Uterus (tissue), 4 donors: ENCODE results near the gene TICAM1. TPM values are rescaled to one million over a fixed set of nuclear protein-coding genes. Genes with fewer than 3 reads are reported as not detected.
A peak's percentile ranks its signal among the peaks of the same experiment; 100 is the strongest.

Experiments
- DNase-seq, 2 donors: peaks; one replicate each; pipeline ENCODE4 v3.0.0-alpha.2; 2019 to 2020
- H3K27ac ChIP-seq, 2 donors: fragments of 200-600 bp; sonication (generic); 1 replicate in 1 of 2; 2 replicates in 1 of 2; pipeline ENCODE4 v1.5.1; 2016 to 2018
- H3K27me3 ChIP-seq, 2 donors: fragments of 200-600 bp; sonication (generic); one replicate each; pipeline ENCODE4 v1.5.1; 2018 to 2019; ENCODE audit warnings: control low read depth in 1 of 2
- H3K36me3 ChIP-seq, 2 donors: fragments of 200-600 bp; sonication (generic); one replicate each; pipeline ENCODE4 v1.5.1; 2019; ENCODE audit warnings: control low read depth in 1 of 2
- H3K4me1 ChIP-seq, 2 donors: fragments of 200-600 bp; sonication (generic); one replicate each; pipeline ENCODE4 v1.5.1; 2018 to 2019; ENCODE audit warnings: control low read depth in 1 of 2
- H3K4me3 ChIP-seq, 2 donors: fragments of 200-600 bp; sonication (generic); 1 replicate in 1 of 2; 2 replicates in 1 of 2; pipeline ENCODE4 v1.5.1; 2018 to 2019; ENCODE audit warnings: mild to moderate bottlenecking in 1 of 2
- H3K9me3 ChIP-seq, 2 donors: fragments of 200-600 bp; sonication (generic); one replicate each; pipeline ENCODE4 v1.5.1; 2019; ENCODE audit warnings: control low read depth in 1 of 2
- POLR2A ChIP-seq, 2 donors: fragments of 450-650 bp; IDR thresholded peaks; one replicate each; pipeline ENCODE4 v1.6.1; 2016; ENCODE audit warnings: antibody characterized with exemption in 2 of 2, mild to moderate bottlenecking in 1 of 2, moderate library complexity in 1 of 2
- intact Hi-C: fragments of 100-400 bp; cut with DNase I; formaldehyde crosslinking; loops from one replicate; pipeline ENCODE4 v1.15.1; 2023; ENCODE audit warnings: low total_unique reads
- total RNA-seq, 4 donors: library from RNA; depleted of rRNA in 3 of 4; stranded (reverse); fragments of >200 nt in 3 of 4; gene quantifications; one replicate each; pipeline versions ENCODE4 v1.1.0 to v1.2.4, GENCODE V29; 2014 to 2023
- TF ChIP-seq, protein P1 (sequence below), 4 experiments: fragments of 200-600 bp in 2 of 4; fragments of 450-650 bp in 2 of 4; sonication (generic) in 2 of 4; IDR thresholded peaks; one replicate each; pipeline ENCODE4 v1.5.1; 2016 to 2019; ENCODE audit warnings: antibody characterized with exemption in 4 of 4, mild to moderate bottlenecking in 2 of 4, moderate library complexity in 1 of 4
- donor health status: DM: yes; HTN: yes; CAD: no.

TICAM1 gene
- total RNA-seq: 10 to 100 TPM in 1 of 4 donors, 1 to 10 TPM in 2, under 1 TPM in 1; under 0.01 to 13.0 (median 2.3) TPM

GRCh38 chr19:4831304-4831978, at the start of gene TICAM1:
Gene TICAM1 (minus strand): TSS chr19:4831712. CDS start chr19:4818377, 13,335 bp downstream.
- peak within 1 kb of the TSS; percentile 74 to 92 for H3K4me3 ChIP-seq
- H3K27ac ChIP-seq: peak within 1 kb of the TSS; percentile 90 to 94
- H3K9me3 ChIP-seq: no peaks in the 10 kb centered on the region
- intact Hi-C loops: no loop called here
- DNase-seq: peak; percentile 62 to 67
- no peaks in the 10 kb centered on the region for H3K36me3 ChIP-seq
- no peaks in the 10 kb centered on the region for H3K4me1 ChIP-seq
- TF ChIP-seq, protein P1, sequence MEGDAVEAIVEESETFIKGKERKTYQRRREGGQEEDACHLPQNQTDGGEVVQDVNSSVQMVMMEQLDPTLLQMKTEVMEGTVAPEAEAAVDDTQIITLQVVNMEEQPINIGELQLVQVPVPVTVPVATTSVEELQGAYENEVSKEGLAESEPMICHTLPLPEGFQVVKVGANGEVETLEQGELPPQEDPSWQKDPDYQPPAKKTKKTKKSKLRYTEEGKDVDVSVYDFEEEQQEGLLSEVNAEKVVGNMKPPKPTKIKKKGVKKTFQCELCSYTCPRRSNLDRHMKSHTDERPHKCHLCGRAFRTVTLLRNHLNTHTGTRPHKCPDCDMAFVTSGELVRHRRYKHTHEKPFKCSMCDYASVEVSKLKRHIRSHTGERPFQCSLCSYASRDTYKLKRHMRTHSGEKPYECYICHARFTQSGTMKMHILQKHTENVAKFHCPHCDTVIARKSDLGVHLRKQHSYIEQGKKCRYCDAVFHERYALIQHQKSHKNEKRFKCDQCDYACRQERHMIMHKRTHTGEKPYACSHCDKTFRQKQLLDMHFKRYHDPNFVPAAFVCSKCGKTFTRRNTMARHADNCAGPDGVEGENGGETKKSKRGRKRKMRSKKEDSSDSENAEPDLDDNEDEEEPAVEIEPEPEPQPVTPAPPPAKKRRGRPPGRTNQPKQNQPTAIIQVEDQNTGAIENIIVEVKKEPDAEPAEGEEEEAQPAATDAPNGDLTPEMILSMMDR (IDR thresholded peaks at IDR 0.05): no peak
- TF ChIP-seq POLR2A (IDR thresholded peaks at IDR 0.05): peak; percentile 28 to 80
- no peaks in the 10 kb centered on the region for H3K27me3 ChIP-seq

GRCh38 chr19:4879041-4879440, 47.5 kb upstream of the TICAM1 start:
- Histone ChIP-seq H3K27me3 (no peaks in the 10 kb centered on the region), H3K4me3 (no peak overlapping the region), H3K36me3 (no peaks in the 10 kb centered on the region), H3K4me1 (no peaks in the 10 kb centered on the region), H3K27ac (no peak overlapping the region), H3K9me3 (no peaks in the 10 kb centered on the region)
- TF ChIP-seq POLR2A (IDR thresholded peaks at IDR 0.05): no peak
- TF ChIP-seq, protein P1 (IDR thresholded peaks at IDR 0.05): no peak
- no peak for DNase-seq
- intact Hi-C loops: no loop called here

- H3K27me3 ChIP-seq: no peaks in the 10 kb centered on the region
- no peak overlapping the region for H3K4me3 ChIP-seq
- no peaks in the 10 kb centered on the region for H3K36me3 ChIP-seq
- H3K27ac ChIP-seq: no peak overlapping the region
- H3K4me1 ChIP-seq: no peaks in the 10 kb centered on the region
- no peak for TF ChIP-seq POLR2A (IDR thresholded peaks at IDR 0.05)
- TF ChIP-seq, protein P1 (IDR thresholded peaks at IDR 0.05): no peak
- intact Hi-C loops: no loop called here
- DNase-seq: no peak
- no peaks in the 10 kb centered on the region for H3K9me3 ChIP-seq
Measured at GRCh38 chr19:4878491-4878968, 47.0 kb upstream of the TICAM1 start.

DNA sequence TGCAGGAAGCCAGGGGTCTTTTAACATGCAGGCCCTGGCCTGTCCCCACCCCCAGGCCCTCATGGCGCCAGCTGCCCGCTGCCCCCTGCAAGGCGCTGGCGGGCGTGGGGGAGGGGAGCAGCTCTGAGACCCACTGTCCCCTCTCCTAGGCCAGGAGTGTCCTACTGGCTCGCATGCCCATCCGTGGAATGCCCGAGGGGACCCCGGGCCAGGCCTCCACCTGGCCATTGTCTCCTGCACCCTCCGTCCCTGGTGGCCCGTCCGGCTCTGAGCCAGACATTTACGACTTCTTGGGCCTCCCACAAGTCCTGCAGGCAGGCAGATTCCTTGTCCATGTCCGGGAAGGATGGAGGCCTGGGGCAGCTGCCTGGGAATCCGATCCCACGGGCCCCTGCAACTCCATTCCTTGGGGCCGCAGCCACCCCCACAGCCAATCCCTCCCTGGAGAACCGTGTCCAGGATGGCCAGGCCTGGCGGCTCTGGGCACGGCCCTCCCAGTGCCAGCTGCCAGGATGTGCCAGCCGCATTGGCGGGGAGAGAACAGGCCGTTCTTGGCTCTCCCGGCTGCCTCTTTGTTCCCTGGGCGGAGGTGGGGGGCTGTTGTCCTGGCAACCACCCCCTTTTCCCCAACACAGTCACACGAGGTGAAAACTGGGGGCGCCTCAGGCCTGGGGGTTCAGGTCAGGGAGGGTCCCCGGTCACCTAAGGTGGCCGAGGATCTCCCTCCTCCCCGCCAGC, 46.4 kb upstream of the TICAM1 start:
- Histone ChIP-seq H3K27me3 (no peaks in the 10 kb centered on the region), H3K27ac (no peak overlapping the region), H3K4me1 (no peaks in the 10 kb centered on the region), H3K4me3 (no peak overlapping the region), H3K9me3 (no peaks in the 10 kb centered on the region), H3K36me3 (no peaks in the 10 kb centered on the region)
- intact Hi-C loops: no loop called here
- DNase-seq: no peak
- TF ChIP-seq, protein P1 (IDR thresholded peaks at IDR 0.05): no peak
- no peak for TF ChIP-seq POLR2A (IDR thresholded peaks at IDR 0.05)

DNA sequence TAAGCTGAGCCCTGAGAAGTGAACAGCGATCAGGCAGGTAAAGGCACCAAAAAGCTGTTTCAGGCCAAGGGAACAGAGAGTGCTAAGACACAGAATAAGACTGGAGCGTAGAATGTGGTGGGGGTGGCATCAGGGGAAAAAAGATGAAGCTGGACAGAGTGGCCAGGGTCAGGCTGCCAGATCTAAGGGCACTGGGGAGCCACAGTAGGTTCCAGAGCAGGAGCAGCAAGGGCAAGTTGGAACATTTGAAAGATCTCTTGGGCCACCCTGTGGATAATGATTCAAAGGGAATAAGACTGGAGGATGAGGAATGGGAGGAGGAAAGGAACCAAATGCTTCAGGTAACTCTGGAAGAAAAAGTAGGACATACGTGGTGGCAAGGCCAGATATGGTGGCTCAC, 42.4 kb upstream of the TICAM1 start:
- intact Hi-C loops: loop anchor here (2.0 kb wide), 1 partner anchor 157 kb away; no protein-coding TSS in a partner anchor
- no peaks in the 10 kb centered on the region for H3K4me1 ChIP-seq

More for the DNA sequence above, 42.4 kb upstream of the TICAM1 start:
- no peak overlapping the region for H3K27ac ChIP-seq
- no peaks in the 10 kb centered on the region for H3K27me3 ChIP-seq
- no peak overlapping the region for H3K4me3 ChIP-seq
- no peaks in the 10 kb centered on the region for H3K36me3 ChIP-seq
- TF ChIP-seq POLR2A (IDR thresholded peaks at IDR 0.05): no peak
- DNase-seq: no peak
- no peaks in the 10 kb centered on the region for H3K9me3 ChIP-seq
